HCT116 (cell line): Measurements from ENCODE around the gene GMIP. TPM values are rescaled to one million over a fixed set of nuclear protein-coding genes. Genes with fewer than 3 reads are reported as not detected.

Experiments
- ATAC-seq: fragments of 200-7000 bp; cut with Tn5 transposase; 2 replicates; pipeline ENCODE4 v1.9.1; 2020; ENCODE audit warnings: mild to moderate bottlenecking, moderate library complexity
- BruUV-seq: library from RNA; stranded (reverse); fragments of 400-500 nt; replicated peaks from 2 replicates; lab custom pipeline; 2021; lab: Mats Ljungman, UMichigan
- CTCF ChIA-PET: fragments of 300-600 bp; sonication (Branson Sonifier 250); formaldehyde crosslinking; loops from one replicate; lab custom pipeline; 2021; ENCODE audit warnings: antibody characterized with exemption; lab: Charles Lee
- POLR2A ChIA-PET: fragments of 300-600, 350-600 bp; sonication (Branson Sonifier 250); formaldehyde crosslinking; loops from one replicate; lab custom pipeline; 2021; ENCODE audit warnings: antibody characterized with exemption; lab: Charles Lee
- RAD21 ChIA-PET, 2 experiments: fragments of 300-600 bp; sonication (Branson Sonifier 250); formaldehyde crosslinking; loops; one replicate each; lab custom pipeline; 2023; ENCODE audit warnings: low total read pairs in 2 of 2; ENCODE audit not compliant: uncharacterized antibody in 2 of 2, unreplicated experiment in 2 of 2, low non-redundant PET in 1 of 2; lab: Charles Lee
- DNase-seq: peaks from one replicate; pipeline ENCODE4 v3.0.0-alpha.2; 2010; ENCODE audit warnings: low read depth, low spot score
- H2AFZ ChIP-seq: fragments of 200-600 bp; shearing (Covaris generic), sonication (generic); 2 replicates; pipeline ENCODE4 v1.6.1; 2017; ENCODE audit warnings: low read depth, mixed run types, mixed read lengths, antibody characterized with exemption, low read length; ENCODE audit not compliant: poor library complexity, severe bottlenecking
- H3K27ac ChIP-seq: 2 replicates; pipeline ENCODE4 v1.5.1; 2012; ENCODE audit warnings: low read depth, low read length
- H3K27me3 ChIP-seq: fragments of 200-600 bp; sonication (generic); 2 replicates; pipeline ENCODE4 v1.6.1; 2016; ENCODE audit warnings: mixed run types, low read length, mixed read lengths; ENCODE audit not compliant: insufficient read depth
- H3K36me3 ChIP-seq, 2 experiments: fragments of 200-500 bp in 1 of 2; fragments of 200-600 bp in 1 of 2; sonication (Bioruptor generic) in 1 of 2; sonication (generic) in 1 of 2; 2 replicates each; pipeline versions ENCODE4 v1.5.1 to v1.6.1; 2014 to 2016; ENCODE audit warnings: low read length in 2 of 2, inconsistent platforms in 1 of 2, mixed read lengths in 1 of 2, mixed run types in 1 of 2; ENCODE audit not compliant: insufficient read depth in 2 of 2, control insufficient read depth in 1 of 2
- H3K4me1 ChIP-seq, 2 experiments: fragments of 200-600 bp in 1 of 2; sonication (generic) in 1 of 2; 2 replicates each; pipeline versions ENCODE4 v1.5.1 to v1.6.1; 2012 to 2017; ENCODE audit warnings: low read length in 2 of 2, inconsistent platforms in 1 of 2, mild to moderate bottlenecking in 1 of 2, mixed read lengths in 1 of 2, mixed run types in 1 of 2, moderate library complexity in 1 of 2; ENCODE audit not compliant: insufficient read depth in 2 of 2, control insufficient read depth in 1 of 2
- H3K4me2 ChIP-seq: fragments of 200-600 bp; sonication (generic); 2 replicates; pipeline ENCODE4 v1.6.1; 2017; ENCODE audit warnings: mixed run types, low read length, mixed read lengths
- H3K4me3 ChIP-seq, 2 experiments: fragments of 200-600 bp in 1 of 2; sonication (generic) in 1 of 2; replicated peaks in 1 of 2; 2 replicates each; pipeline ENCODE4 v1.5.1; 2011 to 2016; ENCODE audit warnings: low read length in 2 of 2, control low read depth in 1 of 2, low read depth in 1 of 2, mild to moderate bottlenecking in 1 of 2, mixed read lengths in 1 of 2, mixed run types in 1 of 2
- H3K79me2 ChIP-seq: fragments of 200-600 bp; sonication (generic); 2 replicates; pipeline ENCODE4 v1.6.1; 2017; ENCODE audit warnings: mild to moderate bottlenecking, mixed run types, low read length, moderate library complexity, mixed read lengths; ENCODE audit not compliant: insufficient read depth
- H3K9ac ChIP-seq: fragments of 200-600 bp; sonication (generic); 2 replicates; pipeline ENCODE4 v1.6.1; 2016; ENCODE audit warnings: low read length, mixed read lengths
- H3K9me2 ChIP-seq: fragments of 200-600 bp; sonication (generic), shearing (Covaris generic); 2 replicates; pipeline ENCODE4 v1.6.1; 2017; ENCODE audit warnings: mixed run types, mild to moderate bottlenecking, moderate library complexity; ENCODE audit not compliant: insufficient read depth
- H3K9me3 ChIP-seq, 2 experiments: fragments of 200-500 bp in 1 of 2; fragments of 200-600 bp in 1 of 2; sonication (Bioruptor generic) in 1 of 2; sonication (generic) in 1 of 2; 2 replicates each; pipeline ENCODE4 v1.6.1; 2014 to 2017; ENCODE audit warnings: low read length in 2 of 2, mixed read lengths in 2 of 2, inconsistent platforms in 1 of 2, low read depth in 1 of 2, mild to moderate bottlenecking in 1 of 2, mixed run types in 1 of 2, moderate library complexity in 1 of 2; ENCODE audit not compliant: control insufficient read depth in 1 of 2, insufficient read depth in 1 of 2
- H4K20me1 ChIP-seq: fragments of 200-600 bp; sonication (generic), shearing (Covaris generic); 2 replicates; pipeline ENCODE4 v1.6.1; 2017; ENCODE audit warnings: mixed run types, mild to moderate bottlenecking, moderate library complexity; ENCODE audit not compliant: insufficient read depth
- EGR1 ChIP-seq: IDR thresholded peaks from 2 replicates; pipeline ENCODE4 v1.6.1; 2012; ENCODE audit warnings: low read depth
- ELF1 ChIP-seq: IDR thresholded peaks from 2 replicates; pipeline ENCODE4 v1.6.1; 2012; ENCODE audit warnings: low read depth, borderline replicate concordance
- EZH2 ChIP-seq: fragments of 200-600 bp; sonication (generic); IDR thresholded peaks from 2 replicates; pipeline ENCODE4 v1.6.1; 2017; ENCODE audit warnings: antibody characterized with exemption, mixed run types
- FOSL1 ChIP-seq: IDR thresholded peaks from 2 replicates; pipeline ENCODE4 v1.6.1; 2012; ENCODE audit warnings: low read depth
- POLR2A ChIP-seq: IDR thresholded peaks from 2 replicates; pipeline ENCODE4 v1.7.0; 2011; ENCODE audit warnings: borderline replicate concordance; ENCODE audit not compliant: insufficient read depth, insufficient read length; ENCODE audit errors: extremely low read depth
- RAD21 ChIP-seq: IDR thresholded peaks from 2 replicates; pipeline ENCODE4 v1.6.1; 2012; ENCODE audit warnings: low read depth, mild to moderate bottlenecking
- SP1 ChIP-seq: IDR thresholded peaks from 2 replicates; pipeline ENCODE4 v1.6.1; 2012; ENCODE audit warnings: low read depth
- SRF ChIP-seq: IDR thresholded peaks from 2 replicates; pipeline ENCODE4 v1.6.1; 2012; ENCODE audit warnings: low read depth
- ZFX ChIP-seq: fragments of 450-650 bp; IDR thresholded peaks from 2 replicates; pipeline ENCODE4 v1.6.1; 2017
- ZNF274 ChIP-seq: fragments of 200-500 bp; sonication (Bioruptor generic); IDR thresholded peaks from 2 replicates; pipeline ENCODE4 v1.6.1; 2014; ENCODE audit warnings: mild to moderate bottlenecking, low read depth, low read length, inconsistent platforms
- intact Hi-C: fragments of 100-400 bp; cut with micrococcal nuclease; formaldehyde crosslinking; loops from 2 replicates; pipeline ENCODE4 v1.10.0; 2022
- total RNA-seq: library from RNA; stranded (reverse); gene quantifications from one replicate; pipeline ENCODE4 v1.2.1, GENCODE V29; 2021; ENCODE audit not compliant: unreplicated experiment
- TF ChIP-seq, protein P1 (sequence below): IDR thresholded peaks from 2 replicates; pipeline ENCODE4 v1.6.1; 2011; ENCODE audit warnings: mild to moderate bottlenecking, low read length, moderate library complexity; ENCODE audit not compliant: insufficient replicate concordance; ENCODE audit errors: extremely low read depth
- TF ChIP-seq, protein P2 (sequence below): IDR thresholded peaks from 2 replicates; pipeline ENCODE4 v1.6.1; 2012
- TF ChIP-seq, protein P3 (sequence below): IDR thresholded peaks from 2 replicates; pipeline ENCODE4 v1.6.1; 2012; ENCODE audit warnings: low read depth
- TF ChIP-seq, protein P4 (sequence below), 3 experiments: fragments of 200-600 bp in 1 of 3; sonication (generic) in 1 of 3; IDR thresholded peaks in 2 of 3; conservative IDR thresholded peaks in 1 of 3; 2 replicates each; pipeline ENCODE4 v1.5.1; 2012 to 2017; ENCODE audit warnings: low read depth in 2 of 3, low read length in 2 of 3, antibody characterized with exemption in 1 of 3, borderline replicate concordance in 1 of 3, control low read depth in 1 of 3, mild to moderate bottlenecking in 1 of 3, mixed read lengths in 1 of 3, mixed run types in 1 of 3, moderate library complexity in 1 of 3; ENCODE audit not compliant: insufficient read depth in 1 of 3

GMIP gene
- total RNA-seq, 1 experiment from 2014 or later = 16.3 TPM

DNA sequence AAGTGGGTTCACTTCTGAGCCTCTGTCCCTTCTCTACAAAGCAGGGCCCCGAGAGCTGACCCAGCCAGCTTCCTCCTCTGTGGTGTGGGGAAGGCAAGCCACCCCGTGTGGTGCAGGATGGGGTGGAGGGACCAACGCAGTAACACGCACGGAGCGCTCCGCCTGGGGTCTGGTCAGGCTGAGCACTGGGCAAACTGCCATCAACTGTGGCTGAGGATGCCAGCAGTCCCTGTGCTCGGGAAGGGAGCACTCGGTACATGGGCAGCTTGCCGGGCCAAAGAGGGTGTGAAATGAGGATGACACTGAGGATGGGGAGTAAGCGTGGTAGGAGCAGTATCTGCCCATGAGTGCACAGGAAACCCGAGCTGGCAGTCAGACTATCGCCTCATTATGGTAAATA lies 7.6 kb upstream of the GMIP start:
- no peak overlapping the region for H3K4me2 ChIP-seq
- H3K27me3 ChIP-seq = no peaks in the 10 kb centered on the region
- H3K27ac ChIP-seq = no peak overlapping the region
- H3K4me3 ChIP-seq = no peak overlapping the region
- H3K36me3 ChIP-seq = peaks cover 37 to 44% of the 10 kb centered on the region in 2 experiments; a peak in 3 of 4 replicates
- no peak for TF ChIP-seq POLR2A
- TF ChIP-seq EZH2 = no peak
- TF ChIP-seq, protein P1, sequence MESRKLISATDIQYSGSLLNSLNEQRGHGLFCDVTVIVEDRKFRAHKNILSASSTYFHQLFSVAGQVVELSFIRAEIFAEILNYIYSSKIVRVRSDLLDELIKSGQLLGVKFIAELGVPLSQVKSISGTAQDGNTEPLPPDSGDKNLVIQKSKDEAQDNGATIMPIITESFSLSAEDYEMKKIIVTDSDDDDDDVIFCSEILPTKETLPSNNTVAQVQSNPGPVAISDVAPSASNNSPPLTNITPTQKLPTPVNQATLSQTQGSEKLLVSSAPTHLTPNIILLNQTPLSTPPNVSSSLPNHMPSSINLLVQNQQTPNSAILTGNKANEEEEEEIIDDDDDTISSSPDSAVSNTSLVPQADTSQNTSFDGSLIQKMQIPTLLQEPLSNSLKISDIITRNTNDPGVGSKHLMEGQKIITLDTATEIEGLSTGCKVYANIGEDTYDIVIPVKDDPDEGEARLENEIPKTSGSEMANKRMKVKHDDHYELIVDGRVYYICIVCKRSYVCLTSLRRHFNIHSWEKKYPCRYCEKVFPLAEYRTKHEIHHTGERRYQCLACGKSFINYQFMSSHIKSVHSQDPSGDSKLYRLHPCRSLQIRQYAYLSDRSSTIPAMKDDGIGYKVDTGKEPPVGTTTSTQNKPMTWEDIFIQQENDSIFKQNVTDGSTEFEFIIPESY = no peak
- no peak overlapping the region for H2AFZ ChIP-seq
- RAD21 ChIA-PET = no interaction called here
- BruUV-seq = no TSS peak
- DNase-seq (no peak), ATAC-seq (no peak)
- no peaks in the 10 kb centered on the region for H3K9me3 ChIP-seq
- H3K79me2 ChIP-seq = no peaks in the 10 kb centered on the region
- CTCF ChIA-PET = no interaction called here
- H4K20me1 ChIP-seq = no peaks in the 10 kb centered on the region
- no peaks in the 10 kb centered on the region for H3K4me1 ChIP-seq
- no peak overlapping the region for H3K9ac ChIP-seq
- intact Hi-C loops = no loop called here
- no peaks in the 10 kb centered on the region for H3K9me2 ChIP-seq
- POLR2A ChIA-PET = no interaction called here

DNA sequence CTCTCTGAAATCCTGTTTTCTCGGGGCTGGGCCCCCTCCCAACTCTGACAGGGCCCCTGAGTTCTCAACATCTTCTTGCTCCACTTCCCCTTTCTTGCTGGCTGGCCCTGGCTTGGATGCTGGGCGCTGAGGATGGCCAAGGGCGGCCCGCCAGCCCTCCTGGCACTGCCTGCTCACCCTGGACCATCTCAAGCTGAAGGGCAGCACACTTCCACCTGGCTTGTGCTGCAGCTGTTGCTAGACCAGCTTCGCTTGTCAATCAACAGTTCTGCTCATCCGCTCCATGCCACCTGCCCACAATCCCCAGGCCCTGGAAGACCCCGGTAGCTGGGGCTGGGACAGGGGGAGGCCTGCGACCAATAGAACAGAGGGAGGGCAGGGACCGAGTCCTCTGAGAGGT lies 6.9 kb upstream of the GMIP start:
- POLR2A ChIA-PET = no interaction called here
- TF ChIP-seq, protein P2, sequence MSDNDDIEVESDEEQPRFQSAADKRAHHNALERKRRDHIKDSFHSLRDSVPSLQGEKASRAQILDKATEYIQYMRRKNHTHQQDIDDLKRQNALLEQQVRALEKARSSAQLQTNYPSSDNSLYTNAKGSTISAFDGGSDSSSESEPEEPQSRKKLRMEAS = no peak
- TF ChIP-seq ZFX (no peak), SP1 (no peak), RAD21 (no peak), ELF1 (no peak), EGR1 (no peak), ZNF274 (no peak), FOSL1 (no peak), SRF (no peak)
- TF ChIP-seq, protein P3, sequence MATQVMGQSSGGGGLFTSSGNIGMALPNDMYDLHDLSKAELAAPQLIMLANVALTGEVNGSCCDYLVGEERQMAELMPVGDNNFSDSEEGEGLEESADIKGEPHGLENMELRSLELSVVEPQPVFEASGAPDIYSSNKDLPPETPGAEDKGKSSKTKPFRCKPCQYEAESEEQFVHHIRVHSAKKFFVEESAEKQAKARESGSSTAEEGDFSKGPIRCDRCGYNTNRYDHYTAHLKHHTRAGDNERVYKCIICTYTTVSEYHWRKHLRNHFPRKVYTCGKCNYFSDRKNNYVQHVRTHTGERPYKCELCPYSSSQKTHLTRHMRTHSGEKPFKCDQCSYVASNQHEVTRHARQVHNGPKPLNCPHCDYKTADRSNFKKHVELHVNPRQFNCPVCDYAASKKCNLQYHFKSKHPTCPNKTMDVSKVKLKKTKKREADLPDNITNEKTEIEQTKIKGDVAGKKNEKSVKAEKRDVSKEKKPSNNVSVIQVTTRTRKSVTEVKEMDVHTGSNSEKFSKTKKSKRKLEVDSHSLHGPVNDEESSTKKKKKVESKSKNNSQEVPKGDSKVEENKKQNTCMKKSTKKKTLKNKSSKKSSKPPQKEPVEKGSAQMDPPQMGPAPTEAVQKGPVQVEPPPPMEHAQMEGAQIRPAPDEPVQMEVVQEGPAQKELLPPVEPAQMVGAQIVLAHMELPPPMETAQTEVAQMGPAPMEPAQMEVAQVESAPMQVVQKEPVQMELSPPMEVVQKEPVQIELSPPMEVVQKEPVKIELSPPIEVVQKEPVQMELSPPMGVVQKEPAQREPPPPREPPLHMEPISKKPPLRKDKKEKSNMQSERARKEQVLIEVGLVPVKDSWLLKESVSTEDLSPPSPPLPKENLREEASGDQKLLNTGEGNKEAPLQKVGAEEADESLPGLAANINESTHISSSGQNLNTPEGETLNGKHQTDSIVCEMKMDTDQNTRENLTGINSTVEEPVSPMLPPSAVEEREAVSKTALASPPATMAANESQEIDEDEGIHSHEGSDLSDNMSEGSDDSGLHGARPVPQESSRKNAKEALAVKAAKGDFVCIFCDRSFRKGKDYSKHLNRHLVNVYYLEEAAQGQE = no peak
- TF ChIP-seq, protein P4, sequence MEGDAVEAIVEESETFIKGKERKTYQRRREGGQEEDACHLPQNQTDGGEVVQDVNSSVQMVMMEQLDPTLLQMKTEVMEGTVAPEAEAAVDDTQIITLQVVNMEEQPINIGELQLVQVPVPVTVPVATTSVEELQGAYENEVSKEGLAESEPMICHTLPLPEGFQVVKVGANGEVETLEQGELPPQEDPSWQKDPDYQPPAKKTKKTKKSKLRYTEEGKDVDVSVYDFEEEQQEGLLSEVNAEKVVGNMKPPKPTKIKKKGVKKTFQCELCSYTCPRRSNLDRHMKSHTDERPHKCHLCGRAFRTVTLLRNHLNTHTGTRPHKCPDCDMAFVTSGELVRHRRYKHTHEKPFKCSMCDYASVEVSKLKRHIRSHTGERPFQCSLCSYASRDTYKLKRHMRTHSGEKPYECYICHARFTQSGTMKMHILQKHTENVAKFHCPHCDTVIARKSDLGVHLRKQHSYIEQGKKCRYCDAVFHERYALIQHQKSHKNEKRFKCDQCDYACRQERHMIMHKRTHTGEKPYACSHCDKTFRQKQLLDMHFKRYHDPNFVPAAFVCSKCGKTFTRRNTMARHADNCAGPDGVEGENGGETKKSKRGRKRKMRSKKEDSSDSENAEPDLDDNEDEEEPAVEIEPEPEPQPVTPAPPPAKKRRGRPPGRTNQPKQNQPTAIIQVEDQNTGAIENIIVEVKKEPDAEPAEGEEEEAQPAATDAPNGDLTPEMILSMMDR (IDR thresholded peaks at IDR 0.05 in 2 of 3, conservative IDR thresholded peaks at IDR 0.05 in 1 of 3; ENCODE audit: borderline replicate concordance in 1 of 3, insufficient read depth in 1 of 3, low read depth in 2 of 3, low read length in 2 of 3) = no peak

More for the DNA sequence above, 6.9 kb upstream of the GMIP start:
- Histone ChIP-seq H3K27me3 (no peaks in the 10 kb centered on the region), H3K4me1 (no peaks in the 10 kb centered on the region), H3K9ac (no peak overlapping the region), H3K27ac (no peak overlapping the region), H3K4me3 (no peak overlapping the region), H2AFZ (no peak overlapping the region), H4K20me1 (no peaks in the 10 kb centered on the region), H3K4me2 (no peak overlapping the region), H3K36me3 (peaks cover 33 to 39% of the 10 kb centered on the region in 2 experiments; a peak in 3 of 4 replicates), H3K9me2 (no peaks in the 10 kb centered on the region), H3K79me2 (no peaks in the 10 kb centered on the region), H3K9me3 (no peaks in the 10 kb centered on the region)
- RAD21 ChIA-PET = no interaction called here
- ATAC-seq = no peak
- intact Hi-C loops = no loop called here
- no peak for DNase-seq
- CTCF ChIA-PET = no interaction called here
- no TSS peak for BruUV-seq
